ENCODE measurements around the gene TPBGL.

Gene TPBGL

GRCh38 chr11:75236062-75236461 is 4.5 kb upstream of the TPBGL start:
- Mint-ChIP-seq H3K9me3 (ENCODE audit: low read depth) (no peaks in the 10 kb centered on the region), H3K36me3 (peaks cover 3% of the 10 kb centered on the region), H3K27ac (no peak overlapping the region), H3K27me3 (peaks cover 18% of the 10 kb centered on the region), H3K4me1 (ENCODE audit: low read depth) (peaks cover 6% of the 10 kb centered on the region), H3K4me3 (no peak overlapping the region)

- H3K4me1 Mint-ChIP-seq (ENCODE audit: low read depth): peaks cover 6% of the 10 kb centered on the region
- H3K27ac Mint-ChIP-seq: no peak overlapping the region
- H3K27me3 Mint-ChIP-seq: peaks cover 17% of the 10 kb centered on the region
- H3K9me3 Mint-ChIP-seq (ENCODE audit: low read depth): no peaks in the 10 kb centered on the region
- no peak overlapping the region for H3K4me3 Mint-ChIP-seq
- no peaks in the 10 kb centered on the region for H3K36me3 Mint-ChIP-seq
Measured at GRCh38 chr11:75237050-75237449, 3.5 kb upstream of the TPBGL start.

- Mint-ChIP-seq H3K27me3 (peaks cover 22% of the 10 kb centered on the region), H3K4me1 (ENCODE audit: low read depth) (peaks cover 10% of the 10 kb centered on the region), H3K9me3 (ENCODE audit: low read depth) (no peaks in the 10 kb centered on the region), H3K4me3 (peak overlapping the region; percentile 12), H3K27ac (no peak overlapping the region), H3K36me3 (no peaks in the 10 kb centered on the region)
Measured at GRCh38 chr11:75238595-75239440, 1.8 kb upstream of the TPBGL start.

- Mint-ChIP-seq H3K4me3 (peak overlapping the region; percentile 74), H3K4me1 (ENCODE audit: low read depth) (peaks cover 10% of the 10 kb centered on the region), H3K36me3 (no peaks in the 10 kb centered on the region), H3K9me3 (ENCODE audit: low read depth) (no peaks in the 10 kb centered on the region), H3K27ac (no peak overlapping the region), H3K27me3 (peaks cover 20% of the 10 kb centered on the region)
Measured at GRCh38 chr11:75239531-75240290, 863 bp upstream of the TPBGL start.

- Mint-ChIP-seq H3K9me3 (ENCODE audit: low read depth) (no peaks in the 10 kb centered on the region), H3K36me3 (no peaks in the 10 kb centered on the region), H3K27ac (no peak overlapping the region), H3K27me3 (peaks cover 18% of the 10 kb centered on the region), H3K4me1 (ENCODE audit: low read depth) (peaks cover 10% of the 10 kb centered on the region), H3K4me3 (peak overlapping the region; percentile 72)
Measured at GRCh38 chr11:75241036-75241905, 697 bp downstream of the TPBGL start.

GRCh38 chr11:75241906-75242644 is 1.5 kb downstream of the TPBGL start:
- Mint-ChIP-seq H3K36me3 (no peaks in the 10 kb centered on the region), H3K4me3 (peak overlapping the region; percentile 81), H3K27me3 (peaks cover 18% of the 10 kb centered on the region), H3K4me1 (ENCODE audit: low read depth) (peaks cover 10% of the 10 kb centered on the region), H3K9me3 (ENCODE audit: low read depth) (no peaks in the 10 kb centered on the region), H3K27ac (no peak overlapping the region)

GRCh38 chr11:75242722-75243600 is 2.4 kb downstream of the TPBGL start:
- H3K27me3 Mint-ChIP-seq: peaks cover 16% of the 10 kb centered on the region
- no peak overlapping the region for H3K27ac Mint-ChIP-seq
- peak overlapping the region; percentile 81 for H3K4me3 Mint-ChIP-seq
- no peaks in the 10 kb centered on the region for H3K36me3 Mint-ChIP-seq
- peaks cover 10% of the 10 kb centered on the region for H3K4me1 Mint-ChIP-seq (ENCODE audit: low read depth)
- H3K9me3 Mint-ChIP-seq (ENCODE audit: low read depth): no peaks in the 10 kb centered on the region

GRCh38 chr11:75244052-75244814 is 3.7 kb downstream of the TPBGL start:
- no peak overlapping the region for H3K27ac Mint-ChIP-seq
- H3K36me3 Mint-ChIP-seq: no peaks in the 10 kb centered on the region
- H3K27me3 Mint-ChIP-seq: peaks cover 12% of the 10 kb centered on the region
- H3K4me3 Mint-ChIP-seq: no peak overlapping the region
- H3K9me3 Mint-ChIP-seq (ENCODE audit: low read depth): no peaks in the 10 kb centered on the region
- peaks cover 13% of the 10 kb centered on the region for H3K4me1 Mint-ChIP-seq (ENCODE audit: low read depth)

- Mint-ChIP-seq H3K4me3 (no peak overlapping the region), H3K4me1 (ENCODE audit: low read depth) (peaks cover 8% of the 10 kb centered on the region), H3K9me3 (ENCODE audit: low read depth) (no peaks in the 10 kb centered on the region), H3K27ac (no peak overlapping the region), H3K36me3 (no peaks in the 10 kb centered on the region), H3K27me3 (peaks cover 10% of the 10 kb centered on the region)
Measured at GRCh38 chr11:75245356-75246005, 4.9 kb downstream of the TPBGL start.

- H3K4me1 Mint-ChIP-seq (ENCODE audit: low read depth): peaks cover 8% of the 10 kb centered on the region
- no peak overlapping the region for H3K4me3 Mint-ChIP-seq
- H3K36me3 Mint-ChIP-seq: no peaks in the 10 kb centered on the region
- no peak overlapping the region for H3K27ac Mint-ChIP-seq
- H3K27me3 Mint-ChIP-seq: peaks cover 10% of the 10 kb centered on the region
- H3K9me3 Mint-ChIP-seq (ENCODE audit: low read depth): no peaks in the 10 kb centered on the region
Measured at GRCh38 chr11:75246006-75246670, 5.6 kb downstream of the TPBGL start.

- Mint-ChIP-seq H3K4me3 (no peak overlapping the region), H3K27ac (no peak overlapping the region), H3K36me3 (no peaks in the 10 kb centered on the region), H3K9me3 (ENCODE audit: low read depth) (no peaks in the 10 kb centered on the region), H3K27me3 (peaks cover 10% of the 10 kb centered on the region), H3K4me1 (ENCODE audit: low read depth) (peaks cover 8% of the 10 kb centered on the region)
Measured at GRCh38 chr11:75246671-75247350, 6.2 kb downstream of the TPBGL start.

GRCh38 chr11:75248924-75249256 is 8.3 kb downstream of the TPBGL start:
- Mint-ChIP-seq H3K9me3 (ENCODE audit: low read depth) (no peaks in the 10 kb centered on the region), H3K4me1 (ENCODE audit: low read depth) (peaks cover 3% of the 10 kb centered on the region), H3K27ac (no peak overlapping the region), H3K27me3 (no peaks in the 10 kb centered on the region), H3K36me3 (no peaks in the 10 kb centered on the region), H3K4me3 (no peak overlapping the region)
